ENCODE data around the gene LSM10.

The LSM10 gene

GRCh38 chr1:36411674-36412648 is 14.3 kb upstream of the LSM10 start:
- in situ Hi-C loops (cut with MboI; ENCODE audit: low sequenced_read_pairs): loop anchor here (25.0 kb wide), 1 partner anchor 300 kb away; no protein-coding TSS in a partner anchor

GRCh38 chr1:36408479-36408878 is 10.8 kb upstream of the LSM10 start:
- in situ Hi-C loops (cut with MboI; ENCODE audit: low sequenced_read_pairs): loop anchor here (25.0 kb wide), 1 partner anchor 296 kb away; no protein-coding TSS in a partner anchor

DNA sequence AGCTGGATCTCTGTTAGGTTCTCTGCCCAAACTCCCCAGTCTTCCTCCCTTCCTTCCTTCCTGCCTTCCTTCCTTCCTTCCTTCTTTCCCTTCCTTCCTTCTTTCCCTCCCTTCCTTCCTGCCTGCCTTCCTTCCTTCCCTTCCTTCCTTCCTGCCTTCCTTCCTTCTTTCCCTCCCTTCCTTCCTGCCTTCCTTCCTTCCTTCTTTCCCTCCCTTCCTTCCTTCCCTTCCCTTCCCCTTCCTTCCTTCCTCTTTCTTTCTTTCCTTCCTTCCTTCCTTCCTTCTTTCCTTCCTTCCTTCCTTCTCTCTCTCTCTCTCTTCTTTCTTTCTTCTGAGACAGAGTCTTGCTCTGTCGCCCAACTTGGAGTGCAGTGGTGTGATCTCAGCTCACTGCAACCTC is 8.7 kb upstream of the LSM10 start:
- in situ Hi-C loops (cut with MboI; ENCODE audit: low sequenced_read_pairs): loop anchor here (25.0 kb wide), 1 partner anchor 294 kb away; no protein-coding TSS in a partner anchor

DNA sequence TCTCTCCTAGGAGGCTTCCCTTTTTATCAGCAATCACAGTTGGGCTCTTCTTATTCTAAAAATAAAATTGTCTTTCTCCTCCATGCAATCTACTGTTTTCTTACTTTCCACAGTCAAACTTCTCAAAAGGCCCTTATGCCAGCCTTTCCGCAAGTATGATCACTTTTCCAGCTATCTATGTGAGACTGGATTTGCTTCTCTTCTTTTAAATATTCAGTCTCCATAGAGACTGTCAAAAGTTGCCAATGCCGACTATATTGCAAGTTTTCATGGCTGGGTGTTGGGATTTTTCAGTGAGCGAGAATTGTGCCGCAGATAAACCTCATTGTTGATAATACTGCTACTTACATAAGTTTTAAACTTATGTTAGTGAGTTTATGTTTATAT is 4.8 kb upstream of the LSM10 start:
- in situ Hi-C loops (cut with MboI; ENCODE audit: low sequenced_read_pairs): loop anchor here (25.0 kb wide), 1 partner anchor 290 kb away; no protein-coding TSS in a partner anchor

GRCh38 chr1:36401602-36402503 is 4.1 kb upstream of the LSM10 start:
- in situ Hi-C loops (cut with MboI; ENCODE audit: low sequenced_read_pairs): loop anchor here (25.0 kb wide), 1 partner anchor 290 kb away; no protein-coding TSS in a partner anchor

- in situ Hi-C loops (cut with MboI; ENCODE audit: low sequenced_read_pairs): loop anchor here (25.0 kb wide), 1 partner anchor 289 kb away; no protein-coding TSS in a partner anchor
These were observed 3.3 kb upstream of the LSM10 start for GRCh38 chr1:36400825-36401601.

DNA sequence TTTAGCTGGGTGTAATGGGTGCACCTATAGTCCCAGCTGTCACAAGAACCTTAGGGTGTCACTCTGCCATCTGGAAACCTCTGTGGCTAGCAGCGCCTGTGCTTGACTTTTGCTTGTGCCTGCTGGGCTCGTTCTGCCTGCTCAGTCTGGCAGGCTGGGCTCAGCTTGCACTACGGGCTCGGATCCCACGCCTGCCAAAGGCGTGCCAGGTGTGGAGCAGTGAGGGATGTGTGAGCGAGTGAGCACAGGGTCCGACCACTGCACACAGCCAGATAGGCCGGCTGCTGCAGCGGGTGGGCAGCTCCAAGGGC is 2.8 kb upstream of the LSM10 start:
- in situ Hi-C loops (cut with MboI; ENCODE audit: low sequenced_read_pairs): loop anchor here (25.0 kb wide), 1 partner anchor 288 kb away; no protein-coding TSS in a partner anchor

GRCh38 chr1:36398370-36398977 is 766 bp upstream of the LSM10 start:
- in situ Hi-C loops (cut with MboI; ENCODE audit: low sequenced_read_pairs): no loop called here

- in situ Hi-C loops (cut with MboI; ENCODE audit: low sequenced_read_pairs): no loop called here
These were observed 678 bp downstream of the LSM10 start for GRCh38 chr1:36397083-36397377.

GRCh38 chr1:36396359-36396758 is 1.3 kb downstream of the LSM10 start:
- in situ Hi-C loops (cut with MboI; ENCODE audit: low sequenced_read_pairs): no loop called here

- in situ Hi-C loops (cut with MboI; ENCODE audit: low sequenced_read_pairs): no loop called here
These were observed 4.0 kb downstream of the LSM10 start for GRCh38 chr1:36393686-36394085.

DNA sequence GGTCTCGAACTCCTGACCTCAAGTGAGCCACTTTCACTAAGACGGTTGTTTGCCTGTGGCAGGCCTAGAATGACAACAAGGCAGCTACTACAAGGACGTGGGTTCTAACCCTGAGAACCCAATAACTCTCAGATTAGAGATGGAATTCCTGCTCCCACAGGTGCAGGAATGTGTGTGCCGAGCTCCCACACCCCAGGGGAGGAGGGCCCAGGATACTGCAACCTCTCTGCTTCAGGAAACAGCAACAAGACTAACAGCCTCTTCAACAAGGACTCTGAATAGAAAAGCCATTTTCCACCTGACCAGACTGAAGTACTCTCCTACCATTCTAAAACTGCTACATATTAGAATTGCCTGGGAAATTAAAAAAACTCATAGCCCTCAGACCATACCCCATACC is 4.9 kb downstream of the LSM10 start:
- in situ Hi-C loops (cut with MboI; ENCODE audit: low sequenced_read_pairs): no loop called here

DNA sequence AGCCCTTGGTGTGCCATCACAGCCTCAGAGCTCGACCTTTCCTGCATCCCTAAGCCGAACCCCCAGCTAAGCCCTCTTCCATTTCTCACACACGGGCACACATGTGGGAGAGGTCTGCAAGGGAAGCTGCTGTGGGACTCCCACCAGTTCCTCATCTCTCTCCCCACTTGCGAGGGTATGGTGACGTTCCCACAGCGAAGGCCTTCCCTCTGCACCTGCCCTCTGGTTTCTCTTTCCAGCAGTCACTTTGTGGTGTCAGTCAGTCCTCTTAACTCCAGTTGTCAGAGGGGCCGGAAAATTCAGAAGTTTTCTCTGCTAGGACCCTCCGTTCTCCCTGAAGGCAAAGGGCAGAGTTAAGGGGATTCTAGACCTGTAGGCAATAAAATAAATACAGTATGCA is 6.4 kb downstream of the LSM10 start:
- in situ Hi-C loops (cut with MboI; ENCODE audit: low sequenced_read_pairs): no loop called here

DNA sequence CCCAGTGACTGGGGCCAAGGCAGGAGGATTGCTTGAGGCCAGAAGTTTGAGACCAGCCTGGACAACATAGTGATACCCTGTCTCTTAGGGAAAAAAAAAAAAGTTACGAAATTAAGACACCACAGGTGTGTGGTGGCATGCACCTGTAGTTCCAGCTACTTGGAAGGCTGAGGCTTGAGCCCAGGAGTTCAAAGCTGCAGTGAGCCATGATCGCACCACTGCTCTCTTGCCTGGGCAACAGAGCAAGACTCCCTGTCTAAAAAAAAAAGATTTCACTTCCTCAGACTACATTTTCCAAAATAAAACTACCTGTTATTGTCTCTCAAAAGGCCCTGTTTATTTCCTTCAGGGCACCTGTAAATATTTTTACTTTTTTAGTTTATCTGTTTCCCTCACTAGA is 7.3 kb downstream of the LSM10 start:
- in situ Hi-C loops (cut with MboI; ENCODE audit: low sequenced_read_pairs): no loop called here

- in situ Hi-C loops (cut with MboI; ENCODE audit: low sequenced_read_pairs): no loop called here
These were observed 7.7 kb downstream of the LSM10 start for GRCh38 chr1:36389999-36390398.

DNA sequence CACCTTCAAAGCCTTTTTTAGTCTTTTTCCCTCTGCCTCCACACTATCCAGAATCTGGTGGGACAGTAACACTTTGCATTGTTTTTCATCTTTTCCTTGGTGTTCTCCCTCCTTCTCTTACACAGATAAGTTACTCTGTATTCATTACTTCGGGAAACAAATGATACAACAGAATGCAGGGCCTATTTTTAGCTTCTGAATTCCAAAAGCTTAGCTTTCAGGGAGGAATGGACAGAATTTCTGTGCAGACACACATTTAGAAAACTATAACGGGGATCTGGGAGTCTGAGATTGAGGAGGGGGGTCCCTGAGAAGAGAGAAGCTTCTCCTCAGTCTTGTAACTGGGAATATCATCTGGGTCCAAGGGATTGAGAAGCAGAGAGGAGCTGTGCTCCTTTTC is 8.4 kb downstream of the LSM10 start:
- in situ Hi-C loops (cut with MboI; ENCODE audit: low sequenced_read_pairs): no loop called here

DNA sequence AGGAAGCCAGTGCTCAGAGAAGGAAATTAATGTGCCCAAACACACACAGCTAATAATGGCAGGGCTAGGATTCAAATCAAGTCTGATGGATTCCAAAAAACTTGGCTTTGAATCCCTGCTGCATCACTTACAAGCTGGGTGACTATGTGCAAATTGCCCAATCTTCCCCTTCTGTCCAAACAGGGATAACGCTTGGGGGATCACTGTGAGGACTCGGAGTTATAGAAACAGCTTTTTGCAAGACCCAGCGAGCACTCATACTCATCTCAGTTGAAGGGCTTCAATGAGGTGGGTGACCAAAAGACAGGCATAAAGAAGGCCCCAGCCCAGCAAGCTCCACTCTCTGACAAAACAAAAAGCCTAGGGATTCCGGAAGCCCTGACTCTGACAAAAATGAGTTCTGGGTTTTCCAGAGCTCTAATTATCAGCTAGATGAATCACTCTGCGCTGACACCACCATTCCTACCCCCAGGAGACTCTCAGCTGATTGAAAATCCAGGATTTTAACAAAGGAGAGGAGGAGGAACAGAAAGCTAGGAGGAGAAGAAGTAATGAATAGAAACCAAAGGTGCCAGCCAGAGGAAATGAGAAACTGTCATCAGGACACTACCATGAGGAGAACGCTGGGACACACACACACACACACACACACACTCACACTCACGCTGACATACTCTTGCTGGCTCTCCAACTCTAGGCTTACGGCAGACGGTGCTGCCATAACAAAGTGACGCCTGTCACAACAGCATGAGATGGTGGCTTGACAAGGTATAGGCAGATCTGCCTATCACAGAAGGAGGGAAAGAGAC is 10.4 kb downstream of the LSM10 start:
- in situ Hi-C loops (cut with MboI; ENCODE audit: low sequenced_read_pairs): no loop called here

- in situ Hi-C loops (cut with MboI; ENCODE audit: low sequenced_read_pairs): no loop called here
These were observed 11.2 kb downstream of the LSM10 start for GRCh38 chr1:36386265-36387140.

Data from HL-60/S4 treated with phorbol 12-myristate 13-acetate at 8.2 ng/mL for 4 days and 3 days (cell line).